ENCODE measurements around the gene PHF14. TPM values are rescaled to one million over a fixed set of nuclear protein-coding genes. Genes with fewer than 3 reads are reported as not detected.

Gene PHF14
- total and polyA plus RNA-seq, 3 donors from 2014 or later, result 11.2 to 55.7 (median 48.3) TPM

- Histone ChIP-seq H3K4me1 (no peaks in the 10 kb centered on the region), H3K4me3 (no peak overlapping the region), H3K27ac (no peak overlapping the region), H3K36me3 (ENCODE audit: low read depth, missing control alignments) (no peaks in the 10 kb centered on the region), H3K27me3 (no peaks in the 10 kb centered on the region), H3K9me3 (no peaks in the 10 kb centered on the region)
- no peak for TF ChIP-seq CTCF (IDR thresholded peaks at IDR 0.05)
- no peak for TF ChIP-seq POLR2A (IDR thresholded peaks at IDR 0.05)
- WGBS, 2 donors, result 82 to 98% methylated on average over 1 of the region's 1 CpG
- no peak for DNase-seq
- intact Hi-C loops (cut with DNase I; ENCODE audit: low total_unique reads), result no loop called here
Observed at GRCh38 chr7:11163220-11163619, 189.5 kb downstream of the PHF14 start.

- no peaks in the 10 kb centered on the region for H3K27me3 ChIP-seq
- 64 to 80% methylated on average over 1 of the region's 1 CpG for WGBS, 2 donors
- no peaks in the 10 kb centered on the region for H3K9me3 ChIP-seq
- TF ChIP-seq POLR2A (IDR thresholded peaks at IDR 0.05) (no peak), CTCF (IDR thresholded peaks at IDR 0.05) (no peak)
- H3K36me3 ChIP-seq (ENCODE audit: low read depth, missing control alignments), result no peaks in the 10 kb centered on the region
- no peak overlapping the region for H3K27ac ChIP-seq
- intact Hi-C loops (cut with DNase I; ENCODE audit: low total_unique reads), result no loop called here
- no peak for DNase-seq
- H3K4me3 ChIP-seq, result no peak overlapping the region
- no peaks in the 10 kb centered on the region for H3K4me1 ChIP-seq
Observed at GRCh38 chr7:11166051-11166450, 192.4 kb downstream of the PHF14 start.

- no peaks in the 10 kb centered on the region for H3K4me1 ChIP-seq
- no peak for DNase-seq
- H3K9me3 ChIP-seq, result no peaks in the 10 kb centered on the region
- no peaks in the 10 kb centered on the region for H3K27me3 ChIP-seq
- H3K4me3 ChIP-seq, result no peak overlapping the region
- intact Hi-C loops (cut with DNase I; ENCODE audit: low total_unique reads), result no loop called here
- no peak overlapping the region for H3K27ac ChIP-seq
- no peaks in the 10 kb centered on the region for H3K36me3 ChIP-seq (ENCODE audit: low read depth, missing control alignments)
- TF ChIP-seq CTCF (IDR thresholded peaks at IDR 0.05) (no peak), POLR2A (IDR thresholded peaks at IDR 0.05) (no peak)
- WGBS, 2 donors, result 51 to 52% methylated on average over 1 of the region's 1 CpG
Observed at GRCh38 chr7:11168650-11169170, 195.0 kb downstream of the PHF14 start.

- Histone ChIP-seq H3K4me1 (no peaks in the 10 kb centered on the region), H3K27me3 (no peaks in the 10 kb centered on the region), H3K27ac (no peak overlapping the region), H3K36me3 (ENCODE audit: low read depth, missing control alignments) (no peaks in the 10 kb centered on the region), H3K9me3 (no peaks in the 10 kb centered on the region), H3K4me3 (no peak overlapping the region)
- 61 to 64% methylated on average over 2 of the region's 2 CpGs for WGBS, 2 donors
- TF ChIP-seq POLR2A (IDR thresholded peaks at IDR 0.05) (no peak), CTCF (IDR thresholded peaks at IDR 0.05) (no peak)
- intact Hi-C loops (cut with DNase I; ENCODE audit: low total_unique reads), result no loop called here
- no peak for DNase-seq
Observed at GRCh38 chr7:11170175-11170574, 196.5 kb downstream of the PHF14 start.

- Histone ChIP-seq H3K36me3 (ENCODE audit: low read depth, missing control alignments) (no peaks in the 10 kb centered on the region), H3K9me3 (no peaks in the 10 kb centered on the region), H3K27ac (no peak overlapping the region), H3K4me1 (no peaks in the 10 kb centered on the region), H3K27me3 (no peaks in the 10 kb centered on the region), H3K4me3 (no peak overlapping the region)
- no peak for TF ChIP-seq POLR2A (IDR thresholded peaks at IDR 0.05)
- TF ChIP-seq CTCF (IDR thresholded peaks at IDR 0.05), result no peak
- intact Hi-C loops (cut with DNase I; ENCODE audit: low total_unique reads), result no loop called here
- WGBS, 2 donors, result 78 to 89% methylated on average over 4 of the region's 4 CpGs
- DNase-seq, result no peak
Observed at GRCh38 chr7:11170863-11171568, 197.3 kb downstream of the PHF14 start.
